HUES48 (cell line): ENCODE results near the gene MBNL2.

ENCODE experiments used
- H3K27ac ChIP-seq: one replicate; pipeline ENCODE4 v1.7.0; 2013; ENCODE audit warnings: low read depth, low read length, inconsistent platforms
- H3K27me3 ChIP-seq: 2 replicates; pipeline ENCODE4 v1.6.1; 2013; ENCODE audit warnings: mild to moderate bottlenecking, low read length; ENCODE audit not compliant: control insufficient read depth, insufficient read depth
- H3K36me3 ChIP-seq: 2 replicates; pipeline ENCODE4 v1.6.1; 2013; ENCODE audit warnings: low read length; ENCODE audit not compliant: control insufficient read depth, insufficient read depth
- H3K4me1 ChIP-seq: 2 replicates; pipeline ENCODE4 v1.6.1; 2013; ENCODE audit warnings: mild to moderate bottlenecking, low read length; ENCODE audit not compliant: control insufficient read depth, insufficient read depth
- H3K4me3 ChIP-seq: 2 replicates; pipeline ENCODE4 v1.5.1; 2013; ENCODE audit warnings: mild to moderate bottlenecking, low read depth, low read length
- H3K9ac ChIP-seq: 2 replicates; pipeline ENCODE4 v1.6.1; 2013; ENCODE audit warnings: mild to moderate bottlenecking, low read depth, low read length, moderate library complexity
- H3K9me3 ChIP-seq: 2 replicates; pipeline ENCODE4 v1.6.1; 2013; ENCODE audit warnings: low read length; ENCODE audit not compliant: control insufficient read depth, insufficient read depth

Gene MBNL2

GRCh38 chr13:97275776-97276501, 53.8 kb downstream of the MBNL2 start:
- Histone ChIP-seq H3K4me1 (peaks cover 9% of the 10 kb centered on the region; the same call in 1 of the 2 replicates), H3K9me3 (no peaks in the 10 kb centered on the region), H3K27ac (no peak overlapping the region), H3K27me3 (no peaks in the 10 kb centered on the region), H3K4me3 (no peak overlapping the region), H3K36me3 (no peaks in the 10 kb centered on the region), H3K9ac (no peak overlapping the region)

- Histone ChIP-seq H3K27me3 (no peaks in the 10 kb centered on the region), H3K9me3 (no peaks in the 10 kb centered on the region), H3K4me1 (peaks cover 9% of the 10 kb centered on the region; the same call in 1 of the 2 replicates), H3K27ac (no peak overlapping the region), H3K4me3 (no peak overlapping the region), H3K36me3 (no peaks in the 10 kb centered on the region), H3K9ac (no peak overlapping the region)
Measured at GRCh38 chr13:97276862-97277269, 54.7 kb downstream of the MBNL2 start.

DNA sequence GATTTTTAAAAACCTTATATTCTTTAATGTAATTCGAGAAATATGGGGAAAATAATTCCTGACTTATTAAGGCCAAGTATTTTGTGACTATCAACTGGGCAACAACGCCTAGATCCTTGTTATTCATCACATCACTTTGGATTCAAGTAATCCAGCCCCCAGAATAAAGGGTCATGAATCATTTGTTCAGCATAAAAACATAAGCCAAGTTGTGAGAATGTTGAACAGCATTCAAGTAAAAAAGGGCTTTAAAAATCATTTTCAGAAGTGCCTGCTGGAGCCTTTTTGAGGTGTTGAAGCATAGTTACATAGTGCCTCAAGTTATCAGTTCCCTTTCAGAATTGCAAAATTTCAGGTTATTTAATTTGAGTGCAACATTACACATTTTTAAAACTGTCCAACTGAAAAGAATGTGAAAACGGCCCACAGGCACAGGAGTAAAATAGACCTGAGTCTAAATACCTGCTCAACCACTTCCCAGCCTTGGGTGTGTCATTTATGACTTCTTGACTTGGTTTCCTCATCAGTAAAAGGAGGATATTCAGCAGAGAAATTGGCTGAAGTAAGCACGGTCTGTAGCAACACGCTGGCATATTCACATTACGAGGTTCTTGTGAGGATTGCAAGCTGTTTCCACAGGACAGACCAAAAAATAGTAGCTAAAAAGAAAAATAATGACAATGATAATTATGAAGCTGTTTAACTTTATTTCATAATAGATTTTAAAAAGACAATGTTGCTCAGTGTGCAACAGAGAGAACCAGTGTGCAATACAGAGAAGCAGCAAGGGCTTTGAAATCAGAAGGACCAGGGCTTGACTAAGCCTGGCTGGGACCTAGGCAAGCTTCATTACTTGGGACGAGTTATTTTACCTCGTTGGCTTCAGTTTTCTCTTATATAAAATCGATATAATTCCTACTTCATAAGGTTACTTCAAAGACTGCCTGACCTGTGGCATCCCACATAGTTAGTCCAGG, 56.6 kb downstream of the MBNL2 start:
- Histone ChIP-seq H3K4me1 (no peaks in the 10 kb centered on the region; the same call in 1 of the 2 replicates), H3K9me3 (no peaks in the 10 kb centered on the region), H3K27me3 (no peaks in the 10 kb centered on the region), H3K4me3 (no peak overlapping the region), H3K36me3 (no peaks in the 10 kb centered on the region), H3K9ac (no peak overlapping the region), H3K27ac (no peak overlapping the region)

DNA sequence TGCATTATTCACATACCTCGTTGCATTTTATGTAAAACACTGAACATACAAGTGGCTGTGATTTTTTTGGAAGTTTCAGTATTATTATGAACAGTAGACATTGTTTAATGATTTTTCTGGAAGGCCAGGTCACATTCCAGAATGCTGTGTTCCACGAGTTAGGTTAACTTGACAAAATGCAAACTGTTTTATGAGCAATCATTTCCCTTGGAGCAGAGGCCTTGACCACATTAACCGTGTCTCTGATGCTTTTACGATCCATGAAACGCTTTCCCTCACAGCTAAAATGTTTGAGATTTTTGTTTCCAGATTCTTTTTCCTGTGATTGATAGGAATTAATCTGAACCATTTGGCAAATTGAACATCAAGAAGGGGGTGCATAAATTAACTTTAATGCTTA, 57.8 kb downstream of the MBNL2 start:
- Histone ChIP-seq H3K9me3 (no peaks in the 10 kb centered on the region), H3K4me3 (no peak overlapping the region), H3K27me3 (no peaks in the 10 kb centered on the region), H3K4me1 (no peaks in the 10 kb centered on the region; the same call in 1 of the 2 replicates), H3K27ac (no peak overlapping the region), H3K9ac (no peak overlapping the region), H3K36me3 (no peaks in the 10 kb centered on the region)

DNA sequence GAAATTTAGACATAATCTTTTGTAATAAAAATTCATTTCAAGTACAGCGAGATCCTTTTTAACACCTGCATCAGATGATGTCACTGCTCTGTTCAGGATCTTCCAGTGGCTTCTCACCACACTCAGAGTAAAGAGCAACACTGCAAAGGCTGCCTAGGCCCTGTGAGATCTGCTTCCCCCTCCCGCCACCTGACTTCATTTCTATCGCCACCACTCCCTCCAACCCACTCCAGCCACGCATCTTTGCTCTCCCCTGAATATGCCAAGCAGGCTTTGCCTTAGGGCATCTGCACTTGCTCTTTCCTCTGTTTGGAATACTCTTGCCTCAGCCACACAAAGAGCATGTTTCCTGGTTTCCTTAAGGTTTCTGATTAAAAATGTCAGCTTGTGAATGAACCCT, 58.3 kb downstream of the MBNL2 start:
- Histone ChIP-seq H3K4me3 (no peak overlapping the region), H3K9ac (no peak overlapping the region), H3K36me3 (no peaks in the 10 kb centered on the region), H3K27ac (no peak overlapping the region), H3K27me3 (no peaks in the 10 kb centered on the region), H3K4me1 (no peaks in the 10 kb centered on the region; the same call in 1 of the 2 replicates), H3K9me3 (no peaks in the 10 kb centered on the region)

GRCh38 chr13:97281028-97281427, 58.9 kb downstream of the MBNL2 start:
- H3K27ac ChIP-seq: no peak overlapping the region
- H3K27me3 ChIP-seq: no peaks in the 10 kb centered on the region
- H3K36me3 ChIP-seq: no peaks in the 10 kb centered on the region
- no peak overlapping the region for H3K9ac ChIP-seq
- no peak overlapping the region for H3K4me3 ChIP-seq
- no peaks in the 10 kb centered on the region; the same call in 1 of the 2 replicates for H3K4me1 ChIP-seq
- H3K9me3 ChIP-seq: no peaks in the 10 kb centered on the region

- Histone ChIP-seq H3K4me1 (no peaks in the 10 kb centered on the region; the same call in 1 of the 2 replicates), H3K4me3 (no peak overlapping the region), H3K9ac (no peak overlapping the region), H3K27me3 (no peaks in the 10 kb centered on the region), H3K36me3 (no peaks in the 10 kb centered on the region), H3K27ac (no peak overlapping the region), H3K9me3 (no peaks in the 10 kb centered on the region)
Measured at GRCh38 chr13:97282705-97283104, 60.6 kb downstream of the MBNL2 start.

DNA sequence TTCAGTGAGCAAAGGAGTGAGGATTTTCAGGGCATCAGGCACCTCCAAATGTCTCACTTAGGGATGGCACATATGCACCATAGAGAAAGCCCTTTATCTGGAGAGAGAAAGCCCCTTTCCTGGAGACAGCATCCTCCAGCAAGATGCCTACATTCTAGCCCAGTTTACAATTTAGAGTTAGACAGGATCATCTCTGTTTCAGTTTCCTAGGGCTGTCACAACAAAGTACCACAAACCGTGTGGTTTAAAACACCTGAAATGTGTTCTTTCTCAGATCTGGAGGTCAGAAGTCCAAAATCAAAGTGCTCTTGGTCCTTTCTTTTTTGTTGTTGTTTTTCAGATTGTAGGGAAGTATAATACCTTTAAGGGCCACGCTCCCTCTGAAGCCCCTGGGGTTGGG, 61.8 kb downstream of the MBNL2 start:
- Histone ChIP-seq H3K27me3 (no peaks in the 10 kb centered on the region), H3K4me3 (no peak overlapping the region), H3K27ac (no peak overlapping the region), H3K9me3 (no peaks in the 10 kb centered on the region), H3K4me1 (no peaks in the 10 kb centered on the region; the same call in 1 of the 2 replicates), H3K9ac (no peak overlapping the region), H3K36me3 (no peaks in the 10 kb centered on the region)

- Histone ChIP-seq H3K9me3 (no peaks in the 10 kb centered on the region), H3K4me3 (no peak overlapping the region), H3K27me3 (no peaks in the 10 kb centered on the region), H3K4me1 (no peaks in the 10 kb centered on the region; the same call in 1 of the 2 replicates), H3K36me3 (no peaks in the 10 kb centered on the region), H3K27ac (no peak overlapping the region), H3K9ac (no peak overlapping the region)
Measured at GRCh38 chr13:97284558-97284957, 62.4 kb downstream of the MBNL2 start.

DNA sequence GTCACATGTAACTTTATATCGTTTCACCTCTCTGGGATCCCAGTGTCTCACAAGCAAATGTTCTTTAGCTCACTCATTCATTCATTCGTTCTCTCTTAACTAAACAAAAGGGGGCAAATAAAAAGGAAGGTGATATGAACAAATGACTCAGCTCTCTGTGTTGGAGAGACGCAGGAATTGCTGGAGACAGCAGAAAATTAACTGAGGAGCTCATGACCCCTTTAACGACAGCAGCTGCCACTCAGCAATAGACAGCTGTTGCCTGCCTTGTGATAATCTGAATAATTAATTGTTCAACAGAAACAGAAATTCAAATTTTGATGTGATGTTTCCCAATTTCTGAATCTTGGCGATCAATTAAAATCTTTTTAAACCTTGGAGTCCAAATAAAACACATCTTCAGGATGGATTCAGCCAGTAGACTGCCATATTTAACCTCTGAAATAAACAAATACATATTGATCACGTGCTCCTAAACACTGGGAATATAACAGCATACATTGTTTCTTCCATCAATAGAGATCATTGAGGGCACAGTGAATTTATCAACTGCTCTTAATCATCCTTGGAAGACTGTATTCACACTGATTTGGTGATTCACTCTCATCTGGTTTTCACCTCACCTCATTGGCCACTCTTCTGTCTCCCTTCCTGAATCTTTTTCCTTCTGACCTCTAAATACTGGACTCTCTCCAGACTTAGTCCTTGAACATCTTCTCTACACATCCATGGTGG, 63.3 kb downstream of the MBNL2 start:
- H3K9ac ChIP-seq: no peak overlapping the region
- H3K4me3 ChIP-seq: no peak overlapping the region
- no peak overlapping the region for H3K27ac ChIP-seq
- no peaks in the 10 kb centered on the region for H3K36me3 ChIP-seq
- no peaks in the 10 kb centered on the region for H3K27me3 ChIP-seq
- no peaks in the 10 kb centered on the region for H3K9me3 ChIP-seq
- H3K4me1 ChIP-seq: no peaks in the 10 kb centered on the region; the same call in 1 of the 2 replicates
